ENCODE data around the gene PAX4. TPM values are rescaled to one million over a fixed set of nuclear protein-coding genes. Genes with fewer than 3 reads are reported as not detected.

Gene PAX4
- total and polyA plus RNA-seq, 2 donors (not counting 1 experiment from before 2014, with no cell fraction given): not detected

DNA sequence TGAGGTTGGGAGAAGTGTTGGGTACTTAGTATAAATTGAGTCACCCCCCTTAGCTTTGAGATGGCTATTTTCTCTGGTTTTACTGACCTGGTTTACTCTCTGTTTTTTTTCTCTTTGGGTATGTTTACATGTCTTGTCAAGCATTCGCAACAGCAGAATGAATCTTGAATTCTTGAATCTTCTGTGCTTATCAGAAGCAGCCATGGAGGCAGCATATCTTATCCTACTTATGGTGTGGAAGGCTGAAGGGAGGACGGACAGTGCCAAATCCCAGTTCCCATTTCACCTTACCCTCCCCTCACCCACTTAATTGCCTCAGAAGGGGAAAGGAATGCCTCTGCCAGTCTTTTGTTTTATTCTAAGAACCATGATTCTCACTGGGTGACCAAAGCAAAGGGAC is 37.8 kb upstream of the PAX4 start:
- Histone ChIP-seq H3K4me2 (ENCODE audit: extremely low read depth, insufficient read depth, low read length) (no peak overlapping the region), H3K79me2 (ENCODE audit: control insufficient read depth, insufficient read depth, low read length) (peaks cover 86% of the 10 kb centered on the region), H4K20me1 (ENCODE audit: control insufficient read depth, extremely low read depth, insufficient read depth, low read length) (peaks cover 1% of the 10 kb centered on the region), H2AFZ (ENCODE audit: low read length) (no peak overlapping the region), H3K27me3 (ENCODE audit: control insufficient read depth, insufficient read depth, low read length) (no peaks in the 10 kb centered on the region), H3K4me1 (ENCODE audit: control insufficient read depth, extremely low read depth, insufficient read depth, low read length) (no peaks in the 10 kb centered on the region), H3K36me3 (ENCODE audit: control insufficient read depth, insufficient read depth, low read length) (no peaks in the 10 kb centered on the region), H3K9me3 (ENCODE audit: control insufficient read depth, insufficient read depth, low read depth, low read length) (no peaks in the 10 kb centered on the region), H3K9ac (ENCODE audit: insufficient read depth, low read length) (no peak overlapping the region), H3K4me3 (replicated peaks in 1 of 4; ENCODE audit: control extremely low read depth in 1 of 4, insufficient read depth in 1 of 4, low read depth in 3 of 4, low read length in 4 of 4) (no peak overlapping the region), H3K27ac (ENCODE audit: insufficient read depth, low read length) (no peak overlapping the region)
- TF ChIP-seq, protein P1, sequence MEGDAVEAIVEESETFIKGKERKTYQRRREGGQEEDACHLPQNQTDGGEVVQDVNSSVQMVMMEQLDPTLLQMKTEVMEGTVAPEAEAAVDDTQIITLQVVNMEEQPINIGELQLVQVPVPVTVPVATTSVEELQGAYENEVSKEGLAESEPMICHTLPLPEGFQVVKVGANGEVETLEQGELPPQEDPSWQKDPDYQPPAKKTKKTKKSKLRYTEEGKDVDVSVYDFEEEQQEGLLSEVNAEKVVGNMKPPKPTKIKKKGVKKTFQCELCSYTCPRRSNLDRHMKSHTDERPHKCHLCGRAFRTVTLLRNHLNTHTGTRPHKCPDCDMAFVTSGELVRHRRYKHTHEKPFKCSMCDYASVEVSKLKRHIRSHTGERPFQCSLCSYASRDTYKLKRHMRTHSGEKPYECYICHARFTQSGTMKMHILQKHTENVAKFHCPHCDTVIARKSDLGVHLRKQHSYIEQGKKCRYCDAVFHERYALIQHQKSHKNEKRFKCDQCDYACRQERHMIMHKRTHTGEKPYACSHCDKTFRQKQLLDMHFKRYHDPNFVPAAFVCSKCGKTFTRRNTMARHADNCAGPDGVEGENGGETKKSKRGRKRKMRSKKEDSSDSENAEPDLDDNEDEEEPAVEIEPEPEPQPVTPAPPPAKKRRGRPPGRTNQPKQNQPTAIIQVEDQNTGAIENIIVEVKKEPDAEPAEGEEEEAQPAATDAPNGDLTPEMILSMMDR (conservative IDR thresholded peaks at IDR 0.05 in 1 of 2, IDR thresholded peaks at IDR 0.05 in 1 of 2; ENCODE audit: low read depth in 1 of 2, low read length in 2 of 2): no peak
- no peak for TF ChIP-seq EZH2 (IDR thresholded peaks at IDR 0.05; ENCODE audit: low read length, missing control alignments)
- no peak for DNase-seq (ENCODE audit: low read depth in 2 of 2)

DNA sequence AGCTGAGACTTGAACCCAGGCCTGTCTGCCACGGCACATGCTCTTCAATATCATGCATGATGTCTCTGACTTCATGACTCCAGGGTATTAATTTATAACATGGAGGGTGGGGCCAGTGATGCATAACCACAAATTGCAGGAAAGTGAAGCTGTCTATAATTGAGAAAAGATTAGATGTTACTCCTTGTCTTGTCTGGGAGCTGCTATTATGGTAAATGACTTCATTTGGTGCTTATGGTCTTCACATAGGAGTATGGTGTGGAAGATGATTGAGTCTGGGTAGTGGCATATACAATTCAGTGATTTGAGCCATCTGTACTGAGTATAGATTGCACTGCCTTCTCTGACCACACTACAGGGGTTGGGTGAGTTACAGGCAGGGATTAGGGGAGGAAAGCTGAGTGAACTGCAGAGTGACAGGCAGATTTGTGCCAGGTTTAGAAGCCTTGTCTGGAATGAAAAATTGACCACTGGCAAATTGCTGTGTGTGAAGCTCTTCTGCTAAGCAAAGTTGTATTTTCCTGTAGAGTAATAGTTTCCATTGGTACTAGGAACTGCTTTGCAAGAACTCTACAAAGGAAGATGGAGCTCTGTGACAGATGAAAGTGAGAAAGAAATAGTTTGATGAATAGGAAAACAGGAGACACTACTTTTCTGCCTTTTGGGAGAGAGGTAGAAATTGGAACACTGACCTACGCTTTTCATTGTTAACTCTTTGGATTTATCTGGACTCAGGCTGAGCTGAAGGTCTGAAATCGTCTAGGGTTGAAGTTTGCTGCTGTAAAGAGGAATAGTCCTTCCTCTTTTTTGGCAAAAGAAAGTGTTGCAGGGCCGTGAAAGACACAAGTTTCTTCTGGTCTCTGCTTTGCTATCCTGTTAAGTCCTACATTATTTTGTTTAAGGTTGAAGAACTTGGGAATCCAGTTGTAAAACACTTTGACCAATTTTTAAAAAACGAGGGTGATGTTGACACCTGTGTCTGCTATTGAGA is 36.8 kb upstream of the PAX4 start:
- Histone ChIP-seq H3K9me3 (ENCODE audit: control insufficient read depth, insufficient read depth, low read depth, low read length) (no peaks in the 10 kb centered on the region), H3K9ac (ENCODE audit: insufficient read depth, low read length) (no peak overlapping the region), H3K4me3 (replicated peaks in 1 of 4; ENCODE audit: control extremely low read depth in 1 of 4, insufficient read depth in 1 of 4, low read depth in 3 of 4, low read length in 4 of 4) (peak overlapping the region in 2 of 4 experiments; percentile 79 to 99), H3K4me1 (ENCODE audit: control insufficient read depth, extremely low read depth, insufficient read depth, low read length) (no peaks in the 10 kb centered on the region), H3K4me2 (ENCODE audit: extremely low read depth, insufficient read depth, low read length) (peak overlapping the region; percentile 95), H3K36me3 (ENCODE audit: control insufficient read depth, insufficient read depth, low read length) (no peaks in the 10 kb centered on the region), H3K27ac (ENCODE audit: insufficient read depth, low read length) (no peak overlapping the region), H4K20me1 (ENCODE audit: control insufficient read depth, extremely low read depth, insufficient read depth, low read length) (peaks cover 1% of the 10 kb centered on the region), H3K27me3 (ENCODE audit: control insufficient read depth, insufficient read depth, low read length) (no peaks in the 10 kb centered on the region), H3K79me2 (ENCODE audit: control insufficient read depth, insufficient read depth, low read length) (peaks cover 76% of the 10 kb centered on the region), H2AFZ (ENCODE audit: low read length) (no peak overlapping the region)
- no peak for TF ChIP-seq EZH2 (IDR thresholded peaks at IDR 0.05; ENCODE audit: low read length, missing control alignments)
- TF ChIP-seq, protein P1 (conservative IDR thresholded peaks at IDR 0.05 in 1 of 2, IDR thresholded peaks at IDR 0.05 in 1 of 2; ENCODE audit: low read depth in 1 of 2, low read length in 2 of 2): no peak
- DNase-seq (ENCODE audit: low read depth in 2 of 2): peak; percentile 16 to 43

GRCh38 chr7:127653396-127653795 is 35.5 kb upstream of the PAX4 start:
- Histone ChIP-seq H3K4me2 (ENCODE audit: extremely low read depth, insufficient read depth, low read length) (peak overlapping the region; percentile 95), H3K79me2 (ENCODE audit: control insufficient read depth, insufficient read depth, low read length) (peaks cover 63% of the 10 kb centered on the region), H3K9me3 (ENCODE audit: control insufficient read depth, insufficient read depth, low read depth, low read length) (no peaks in the 10 kb centered on the region), H4K20me1 (ENCODE audit: control insufficient read depth, extremely low read depth, insufficient read depth, low read length) (peaks cover 1% of the 10 kb centered on the region), H3K27ac (ENCODE audit: insufficient read depth, low read length) (no peak overlapping the region), H3K36me3 (ENCODE audit: control insufficient read depth, insufficient read depth, low read length) (no peaks in the 10 kb centered on the region), H2AFZ (ENCODE audit: low read length) (no peak overlapping the region), H3K4me3 (replicated peaks in 1 of 4; ENCODE audit: control extremely low read depth in 1 of 4, insufficient read depth in 1 of 4, low read depth in 3 of 4, low read length in 4 of 4) (peak overlapping the region; percentile 79 to 99 (median 91)), H3K9ac (ENCODE audit: insufficient read depth, low read length) (no peak overlapping the region), H3K27me3 (ENCODE audit: control insufficient read depth, insufficient read depth, low read length) (no peaks in the 10 kb centered on the region), H3K4me1 (ENCODE audit: control insufficient read depth, extremely low read depth, insufficient read depth, low read length) (no peaks in the 10 kb centered on the region)
- DNase-seq (ENCODE audit: low read depth in 2 of 2): no peak
- no peak for TF ChIP-seq EZH2 (IDR thresholded peaks at IDR 0.05; ENCODE audit: low read length, missing control alignments)
- TF ChIP-seq, protein P1 (conservative IDR thresholded peaks at IDR 0.05 in 1 of 2, IDR thresholded peaks at IDR 0.05 in 1 of 2; ENCODE audit: low read depth in 1 of 2, low read length in 2 of 2): no peak

Data from fibroblast of lung (primary cell).